Stomach (tissue), 4 donors: ENCODE measurements around the gene MAGEA11.
"Not testable (repeated sequence)": the region's sequence is repeated elsewhere in the genome, so short reads cannot be mapped to it uniquely, and the experiment has no call there.

ENCODE experiments used
- CTCF ChIP-seq, 7 experiments: fragments of 450-650 bp in 4 of 7; fragments of 200-600 bp in 3 of 7; sonication (generic) in 3 of 7; IDR thresholded peaks; one replicate each; pipeline ENCODE4 v1.5.1; 2016 to 2019; ENCODE audit warnings: antibody characterized with exemption in 7 of 7, control low read depth in 2 of 7, mild to moderate bottlenecking in 1 of 7
- POLR2A ChIP-seq, 4 donors: fragments of 450-650 bp; IDR thresholded peaks; one replicate each; pipeline ENCODE4 v1.6.1; 2016; ENCODE audit warnings: antibody characterized with exemption in 4 of 4, control low read depth in 2 of 4, mild to moderate bottlenecking in 1 of 4, moderate library complexity in 1 of 4
- POLR2AphosphoS5 ChIP-seq, 3 donors: sonication (generic); formaldehyde crosslinking; IDR thresholded peaks; one replicate each; pipeline ENCODE4 v1.6.1; 2016; ENCODE audit warnings: antibody characterized with exemption in 3 of 3

GRCh38 chrX:149675088-149675487, 36.8 kb upstream of the MAGEA11 start:
- not testable (repeated sequence) for TF ChIP-seq CTCF, POLR2AphosphoS5, POLR2A (IDR thresholded peaks at IDR 0.05)
